ENCODE results near the gene TMEM132C.

Gene TMEM132C

GRCh38 chr12:128290938-128291337, 24.0 kb downstream of the TMEM132C start:
- DNase-seq, result no peak

GRCh38 chr12:128298091-128298748, 31.2 kb downstream of the TMEM132C start:
- DNase-seq, result no peak

GRCh38 chr12:128305336-128305892, 38.4 kb downstream of the TMEM132C start:
- no peak for DNase-seq

- no peak for DNase-seq
These were observed 40.8 kb downstream of the TMEM132C start for GRCh38 chr12:128307791-128308190.

GRCh38 chr12:128312661-128313060, 45.7 kb downstream of the TMEM132C start:
- no peak for DNase-seq

- no peak for DNase-seq
These were observed 47.0 kb downstream of the TMEM132C start for GRCh38 chr12:128313931-128314330.

- no peak for DNase-seq
These were observed 47.6 kb downstream of the TMEM132C start for GRCh38 chr12:128314611-128315010.

- DNase-seq, result no peak
These were observed 49.1 kb downstream of the TMEM132C start for GRCh38 chr12:128316078-128316477.

GRCh38 chr12:128316973-128317526, 50.1 kb downstream of the TMEM132C start:
- no peak for DNase-seq

GRCh38 chr12:128318341-128318740, 51.4 kb downstream of the TMEM132C start:
- DNase-seq, result no peak

GRCh38 chr12:128318946-128319345, 52.0 kb downstream of the TMEM132C start:
- no peak for DNase-seq

GRCh38 chr12:128322341-128322740, 55.4 kb downstream of the TMEM132C start:
- no peak for DNase-seq

GRCh38 chr12:128323145-128323920, 56.4 kb downstream of the TMEM132C start:
- DNase-seq, result no peak

- no peak for DNase-seq
These were observed 58.7 kb downstream of the TMEM132C start for GRCh38 chr12:128325646-128326045.

- DNase-seq, result no peak
These were observed 59.4 kb downstream of the TMEM132C start for GRCh38 chr12:128326406-128326805.

GRCh38 chr12:128328961-128329360, 62.0 kb downstream of the TMEM132C start:
- no peak for DNase-seq

GRCh38 chr12:128336204-128337070, 69.5 kb downstream of the TMEM132C start:
- DNase-seq, result no peak

GRCh38 chr12:128337071-128337345, 70.0 kb downstream of the TMEM132C start:
- no peak for DNase-seq

- DNase-seq, result no peak
These were observed 70.6 kb downstream of the TMEM132C start for GRCh38 chr12:128337431-128338170.

- no peak for DNase-seq
These were observed 71.6 kb downstream of the TMEM132C start for GRCh38 chr12:128338386-128339125.

GRCh38 chr12:128339126-128339520, 72.2 kb downstream of the TMEM132C start:
- no peak for DNase-seq

GRCh38 chr12:128339631-128340030, 72.7 kb downstream of the TMEM132C start:
- no peak for DNase-seq

All from MV-4-11 (cell line).